Measurements from ENCODE around the gene ZDHHC11B.
A peak's percentile ranks its signal among the peaks of the same experiment; 100 is the strongest.

Gene ZDHHC11B

GRCh38 chr5:671459-672328 lies 112.8 kb downstream of the ZDHHC11B start:
- DNase-seq: peak; percentile 70

- peak; percentile 32 for DNase-seq
Measured at GRCh38 chr5:670396-671270, 113.9 kb downstream of the ZDHHC11B start.

- no peak for DNase-seq
Measured at GRCh38 chr5:669842-670395, 114.6 kb downstream of the ZDHHC11B start.

GRCh38 chr5:669111-669841 lies 115.3 kb downstream of the ZDHHC11B start:
- peak; percentile 69 for DNase-seq

GRCh38 chr5:668283-668995 lies 116.1 kb downstream of the ZDHHC11B start:
- no peak for DNase-seq

GRCh38 chr5:666816-667498 lies 117.6 kb downstream of the ZDHHC11B start:
- DNase-seq: no peak

- DNase-seq: peak; percentile 23
Measured at GRCh38 chr5:665956-666711, 118.4 kb downstream of the ZDHHC11B start.

GRCh38 chr5:665541-665955 lies 119.0 kb downstream of the ZDHHC11B start:
- no peak for DNase-seq

- peak; percentile 29 for DNase-seq
Measured at GRCh38 chr5:664994-665360, 119.6 kb downstream of the ZDHHC11B start.

- peak; percentile 28 for DNase-seq
Measured at GRCh38 chr5:664343-664993, 120.1 kb downstream of the ZDHHC11B start.

GRCh38 chr5:663436-664342 lies 120.8 kb downstream of the ZDHHC11B start:
- no peak for DNase-seq

- DNase-seq: peak; percentile 24
Measured at GRCh38 chr5:662751-663435, 121.6 kb downstream of the ZDHHC11B start.

- DNase-seq: no peak
Measured at GRCh38 chr5:661891-662750, 122.4 kb downstream of the ZDHHC11B start.

- DNase-seq: no peak
Measured at GRCh38 chr5:660491-661030, 124.0 kb downstream of the ZDHHC11B start.

Data from activated CD4-positive, CD25-positive, alpha-beta regulatory T cell treated with anti-CD3 and anti-CD28 coated beads, Interleukin-2, amount 50 U/mL, for 72 hours (primary cell).